Left ventricle myocardium inferior (tissue), 1 donor: ENCODE results near the gene IL12RB2. TPM values are rescaled to one million over a fixed set of nuclear protein-coding genes. Genes with fewer than 3 reads are reported as not detected.

Source experiments
- DNase-seq: peaks from one replicate; pipeline ENCODE4 v3.0.0-alpha.2; 2020
- H3K27ac ChIP-seq: fragments of 200-600 bp; replicated peaks from 2 replicates; pipeline ENCODE4 v1.8.0; 2021
- H3K27me3 ChIP-seq: fragments of 200-600 bp; 2 replicates; pipeline ENCODE4 v1.8.0; 2021; ENCODE audit warnings: low read depth
- H3K36me3 ChIP-seq: fragments of 200-600 bp; 2 replicates; pipeline ENCODE4 v1.8.0; 2021
- H3K4me1 ChIP-seq: fragments of 200-600 bp; 2 replicates; pipeline ENCODE4 v1.8.0; 2021
- H3K4me3 ChIP-seq: fragments of 200-600 bp; 2 replicates; pipeline ENCODE4 v1.8.0; 2021; ENCODE audit warnings: mild to moderate bottlenecking, moderate library complexity
- H3K9me3 ChIP-seq: fragments of 200-600 bp; replicated peaks from 2 replicates; pipeline ENCODE4 v1.8.0; 2021
- CTCF ChIP-seq: fragments of 200-600 bp; IDR thresholded peaks from 2 replicates; pipeline ENCODE4 v1.8.0; 2021; ENCODE audit warnings: antibody characterized with exemption, mild to moderate bottlenecking, borderline replicate concordance
- intact Hi-C: fragments of 100-400 bp; cut with micrococcal nuclease; formaldehyde crosslinking; loops from one replicate; pipeline ENCODE4 v1.11.0; 2022
- total RNA-seq: library from RNA; stranded (reverse); fragmentation: NEBNext Ultra II Directional; extraction: Animal tissue kit (Norgen Biotek cat#: 25700); gene quantifications from one replicate; pipeline ENCODE4 v1.2.1, GENCODE V29; 2021
- donor health status: DM: no; HTN: yes; CAD: no; lungs with severe emphysema.

Gene IL12RB2
- total RNA-seq, 1 donor from 2014 or later: 0.33 TPM

- Histone ChIP-seq H3K27ac (no peak overlapping the region), H3K36me3 (no peaks in the 10 kb centered on the region), H3K27me3 (peaks cover 9% of the 10 kb centered on the region), H3K4me1 (peaks cover 4% of the 10 kb centered on the region), H3K4me3 (no peak overlapping the region), H3K9me3 (no peaks in the 10 kb centered on the region)
- intact Hi-C loops: no loop called here
- no peak for TF ChIP-seq CTCF
- no peak for DNase-seq
These were observed 6.4 kb downstream of the IL12RB2 start for GRCh38 chr1:67313934-67314671.

GRCh38 chr1:67314696-67315095, 7.0 kb downstream of the IL12RB2 start:
- intact Hi-C loops: no loop called here
- Histone ChIP-seq H3K4me3 (no peak overlapping the region), H3K9me3 (no peaks in the 10 kb centered on the region), H3K36me3 (no peaks in the 10 kb centered on the region), H3K4me1 (peaks cover 4% of the 10 kb centered on the region), H3K27ac (no peak overlapping the region), H3K27me3 (peaks cover 5% of the 10 kb centered on the region)
- DNase-seq: no peak
- TF ChIP-seq CTCF: no peak

GRCh38 chr1:67316180-67316902, 8.7 kb downstream of the IL12RB2 start:
- Histone ChIP-seq H3K36me3 (no peaks in the 10 kb centered on the region), H3K27ac (no peak overlapping the region), H3K4me3 (no peak overlapping the region), H3K9me3 (no peaks in the 10 kb centered on the region), H3K27me3 (peaks cover under 1% of the 10 kb centered on the region), H3K4me1 (peaks cover 4% of the 10 kb centered on the region)
- intact Hi-C loops: no loop called here
- no peak for TF ChIP-seq CTCF
- DNase-seq: no peak

GRCh38 chr1:67316918-67317317, 9.2 kb downstream of the IL12RB2 start:
- Histone ChIP-seq H3K9me3 (no peaks in the 10 kb centered on the region), H3K4me3 (no peak overlapping the region)
- TF ChIP-seq CTCF: no peak

GRCh38 chr1:67317803-67318202, 10.1 kb downstream of the IL12RB2 start:
- Histone ChIP-seq H3K27ac (no peak overlapping the region), H3K4me3 (no peak overlapping the region), H3K27me3 (peaks cover 13% of the 10 kb centered on the region), H3K9me3 (no peaks in the 10 kb centered on the region), H3K36me3 (no peaks in the 10 kb centered on the region), H3K4me1 (peaks cover 4% of the 10 kb centered on the region)
- TF ChIP-seq CTCF: no peak
- intact Hi-C loops: no loop called here
- DNase-seq: no peak

More at GRCh38 chr1:67316918-67317317, 9.2 kb downstream of the IL12RB2 start:
- Histone ChIP-seq H3K27me3 (peaks cover 6% of the 10 kb centered on the region), H3K36me3 (no peaks in the 10 kb centered on the region), H3K27ac (no peak overlapping the region), H3K4me1 (peaks cover 4% of the 10 kb centered on the region)
- intact Hi-C loops: no loop called here
- DNase-seq: no peak
